NCI-H2227 treated with DMSO at 0.1 percent for 48 hours (cell line): Measurements from ENCODE around the gene BRSK2.
"Not testable (repeated sequence)": the region's sequence is repeated elsewhere in the genome, so short reads cannot be mapped to it uniquely, and the experiment has no call there.

Source experiments
- DNase-seq: peaks from one replicate; lab custom pipeline; 2025; lab: John Stamatoyannopoulos, UW

BRSK2 gene

GRCh38 chr11:1389932-1390568 lies at the start of gene BRSK2:
Gene BRSK2, plus strand, starts transcription at chr11:1389934. Its CDS starts 351 bp downstream, at chr11:1390285.
- no peak for DNase-seq

GRCh38 chr11:1340111-1340510 lies 49.6 kb upstream of the BRSK2 start:
- DNase-seq, result no peak

GRCh38 chr11:1341226-1341625 lies 48.5 kb upstream of the BRSK2 start:
- not testable (repeated sequence) for DNase-seq

- DNase-seq, result no peak
These were observed 47.7 kb upstream of the BRSK2 start for GRCh38 chr11:1341928-1342524.

- no peak for DNase-seq
These were observed 46.8 kb upstream of the BRSK2 start for GRCh38 chr11:1342946-1343345.

GRCh38 chr11:1343391-1344055 lies 46.2 kb upstream of the BRSK2 start:
- DNase-seq, result no peak

GRCh38 chr11:1344056-1344635 lies 45.6 kb upstream of the BRSK2 start:
- DNase-seq, result no peak

GRCh38 chr11:1345737-1346513 lies 43.8 kb upstream of the BRSK2 start:
- DNase-seq, result no peak

- DNase-seq, result no peak
These were observed 42.9 kb upstream of the BRSK2 start for GRCh38 chr11:1346669-1347390.

- not testable (repeated sequence) for DNase-seq
These were observed 42.2 kb upstream of the BRSK2 start for GRCh38 chr11:1347411-1347999.

- DNase-seq, result no peak
These were observed 41.5 kb upstream of the BRSK2 start for GRCh38 chr11:1348146-1348795.

GRCh38 chr11:1348796-1349326 lies 40.9 kb upstream of the BRSK2 start:
- no peak for DNase-seq

GRCh38 chr11:1349327-1350041 lies 40.2 kb upstream of the BRSK2 start:
- no peak for DNase-seq

- DNase-seq, result no peak
These were observed 39.5 kb upstream of the BRSK2 start for GRCh38 chr11:1350086-1350725.

- no peak for DNase-seq
These were observed 38.3 kb upstream of the BRSK2 start for GRCh38 chr11:1351278-1351937.

GRCh38 chr11:1352696-1353382 lies 36.9 kb upstream of the BRSK2 start:
- no peak for DNase-seq

- no peak for DNase-seq
These were observed 36.2 kb upstream of the BRSK2 start for GRCh38 chr11:1353383-1354124.
